ENCODE results near the gene CELF4. TPM values are rescaled to one million over a fixed set of nuclear protein-coding genes. Genes with fewer than 3 reads are reported as not detected.

Gene CELF4
- polyA plus RNA-seq, 4 donors = 3.2 to 7.8 (median 3.8) TPM; not detected in 1

- Histone ChIP-seq H3K36me3 (ENCODE audit: control insufficient read depth in 3 of 3, insufficient read depth in 2 of 3, low read depth in 1 of 3, low read length in 3 of 3) (no peaks in the 10 kb centered on the region), H3K4me3 (ENCODE audit: low read depth in 1 of 3, low read length in 3 of 3) (no peak overlapping the region), H3K27me3 (ENCODE audit: control insufficient read depth in 3 of 3, insufficient read depth in 3 of 3, low read length in 3 of 3) (peaks cover 0 to 19% (median 8%) of the 10 kb centered on the region in 3 donors), H3K27ac (ENCODE audit: low read depth in 1 of 3, low read length in 2 of 3) (no peak overlapping the region), H3K4me1 (ENCODE audit: control insufficient read depth in 3 of 3, insufficient read depth in 2 of 3, low read depth in 1 of 3, low read length in 2 of 3) (peaks cover 0 to 7% (median 0%) of the 10 kb centered on the region in 3 donors), H3K9me3 (ENCODE audit: control insufficient read depth in 2 of 2, insufficient read depth in 1 of 2, low read depth in 1 of 2, low read length in 1 of 2) (no peaks in the 10 kb centered on the region)
- FAIRE-seq (no peak), DNase-seq (no peak)
- WGBS, 3 donors = 57 to 70% (median 58%) methylated on average over 6 of the region's 6 CpGs
These were observed 84.1 kb downstream of the CELF4 start for GRCh38 chr18:37481491-37481890.

- H3K27ac ChIP-seq (ENCODE audit: low read depth in 1 of 3, low read length in 2 of 3) = no peak overlapping the region
- WGBS, 3 donors = 56 to 60% (median 58%) methylated on average over 4 of the region's 4 CpGs
- no peak for FAIRE-seq
These were observed 84.5 kb downstream of the CELF4 start for GRCh38 chr18:37481072-37481471.

GRCh38 chr18:37476611-37477295 lies 88.8 kb downstream of the CELF4 start:
- Histone ChIP-seq H3K36me3 (ENCODE audit: control insufficient read depth in 3 of 3, insufficient read depth in 2 of 3, low read depth in 1 of 3, low read length in 3 of 3) (no peaks in the 10 kb centered on the region), H3K9me3 (ENCODE audit: control insufficient read depth in 2 of 2, insufficient read depth in 1 of 2, low read depth in 1 of 2, low read length in 1 of 2) (no peaks in the 10 kb centered on the region), H3K27ac (ENCODE audit: low read depth in 1 of 3, low read length in 2 of 3) (no peak overlapping the region), H3K4me1 (ENCODE audit: control insufficient read depth in 3 of 3, insufficient read depth in 2 of 3, low read depth in 1 of 3, low read length in 2 of 3) (no peaks in the 10 kb centered on the region), H3K4me3 (ENCODE audit: low read depth in 1 of 3, low read length in 3 of 3) (no peak overlapping the region), H3K27me3 (ENCODE audit: control insufficient read depth in 3 of 3, insufficient read depth in 3 of 3, low read length in 3 of 3) (peaks cover 0 to 8% (median 0%) of the 10 kb centered on the region in 3 donors)
- FAIRE-seq (no peak), DNase-seq (no peak)
- WGBS, 3 donors = 63 to 69% (median 64%) methylated on average over 22 of the region's 22 CpGs

More at GRCh38 chr18:37481072-37481471, 84.5 kb downstream of the CELF4 start:
- peaks cover 0 to 5% (median 0%) of the 10 kb centered on the region in 3 donors for H3K4me1 ChIP-seq (ENCODE audit: control insufficient read depth in 3 of 3, insufficient read depth in 2 of 3, low read depth in 1 of 3, low read length in 2 of 3)
- no peak overlapping the region for H3K4me3 ChIP-seq (ENCODE audit: low read depth in 1 of 3, low read length in 3 of 3)
- H3K27me3 ChIP-seq (ENCODE audit: control insufficient read depth in 3 of 3, insufficient read depth in 3 of 3, low read length in 3 of 3) = peaks cover 0 to 14% (median 4%) of the 10 kb centered on the region in 3 donors
- no peak for DNase-seq
- no peaks in the 10 kb centered on the region for H3K36me3 ChIP-seq (ENCODE audit: control insufficient read depth in 3 of 3, insufficient read depth in 2 of 3, low read depth in 1 of 3, low read length in 3 of 3)
- H3K9me3 ChIP-seq (ENCODE audit: control insufficient read depth in 2 of 2, insufficient read depth in 1 of 2, low read depth in 1 of 2, low read length in 1 of 2) = no peaks in the 10 kb centered on the region

GRCh38 chr18:37476182-37476581 lies 89.4 kb downstream of the CELF4 start:
- FAIRE-seq = no peak
- H3K4me1 ChIP-seq (ENCODE audit: control insufficient read depth in 3 of 3, insufficient read depth in 2 of 3, low read depth in 1 of 3, low read length in 2 of 3) = no peaks in the 10 kb centered on the region
- no peaks in the 10 kb centered on the region for H3K9me3 ChIP-seq (ENCODE audit: control insufficient read depth in 2 of 2, insufficient read depth in 1 of 2, low read depth in 1 of 2, low read length in 1 of 2)
- no peak overlapping the region for H3K4me3 ChIP-seq (ENCODE audit: low read depth in 1 of 3, low read length in 3 of 3)
- peaks cover 0 to 8% (median 0%) of the 10 kb centered on the region in 3 donors for H3K27me3 ChIP-seq (ENCODE audit: control insufficient read depth in 3 of 3, insufficient read depth in 3 of 3, low read length in 3 of 3)
- no peak overlapping the region for H3K27ac ChIP-seq (ENCODE audit: low read depth in 1 of 3, low read length in 2 of 3)
- WGBS, 3 donors = 31 to 43% (median 35%) methylated on average over 6 of the region's 6 CpGs
- DNase-seq = peak; percentile 12 to 47
- H3K36me3 ChIP-seq (ENCODE audit: control insufficient read depth in 3 of 3, insufficient read depth in 2 of 3, low read depth in 1 of 3, low read length in 3 of 3) = no peaks in the 10 kb centered on the region

- DNase-seq (no peak), FAIRE-seq (no peak)
- 55 to 64% (median 56%) methylated on average over 8 of the region's 8 CpGs for WGBS, 3 donors
- Histone ChIP-seq H3K4me3 (ENCODE audit: low read depth in 1 of 3, low read length in 3 of 3) (no peak overlapping the region), H3K36me3 (ENCODE audit: control insufficient read depth in 3 of 3, insufficient read depth in 2 of 3, low read depth in 1 of 3, low read length in 3 of 3) (no peaks in the 10 kb centered on the region), H3K9me3 (ENCODE audit: control insufficient read depth in 2 of 2, insufficient read depth in 1 of 2, low read depth in 1 of 2, low read length in 1 of 2) (no peaks in the 10 kb centered on the region), H3K27me3 (ENCODE audit: control insufficient read depth in 3 of 3, insufficient read depth in 3 of 3, low read length in 3 of 3) (peaks cover 0 to 3% (median 0%) of the 10 kb centered on the region in 3 donors), H3K27ac (ENCODE audit: low read depth in 1 of 3, low read length in 2 of 3) (no peak overlapping the region), H3K4me1 (ENCODE audit: control insufficient read depth in 3 of 3, insufficient read depth in 2 of 3, low read depth in 1 of 3, low read length in 2 of 3) (no peaks in the 10 kb centered on the region)
These were observed 92.3 kb downstream of the CELF4 start for GRCh38 chr18:37473195-37473840.

- H3K4me1 ChIP-seq (ENCODE audit: control insufficient read depth in 3 of 3, insufficient read depth in 2 of 3, low read depth in 1 of 3, low read length in 2 of 3) = no peaks in the 10 kb centered on the region
- no peaks in the 10 kb centered on the region for H3K9me3 ChIP-seq (ENCODE audit: control insufficient read depth in 2 of 2, insufficient read depth in 1 of 2, low read depth in 1 of 2, low read length in 1 of 2)
- 59 to 63% (median 60%) methylated on average over 6 of the region's 6 CpGs for WGBS, 3 donors
- H3K27ac ChIP-seq (ENCODE audit: low read depth in 1 of 3, low read length in 2 of 3) = no peak overlapping the region
- H3K4me3 ChIP-seq (ENCODE audit: low read depth in 1 of 3, low read length in 3 of 3) = no peak overlapping the region
- FAIRE-seq = no peak
- no peaks in the 10 kb centered on the region for H3K36me3 ChIP-seq (ENCODE audit: control insufficient read depth in 3 of 3, insufficient read depth in 2 of 3, low read depth in 1 of 3, low read length in 3 of 3)
- peaks cover 0 to 3% (median 0%) of the 10 kb centered on the region in 3 donors for H3K27me3 ChIP-seq (ENCODE audit: control insufficient read depth in 3 of 3, insufficient read depth in 3 of 3, low read length in 3 of 3)
- no peak for DNase-seq
These were observed 94.0 kb downstream of the CELF4 start for GRCh38 chr18:37471637-37472036.

GRCh38 chr18:37470986-37471385 lies 94.6 kb downstream of the CELF4 start:
- no peaks in the 10 kb centered on the region for H3K36me3 ChIP-seq (ENCODE audit: control insufficient read depth in 3 of 3, insufficient read depth in 2 of 3, low read depth in 1 of 3, low read length in 3 of 3)
- no peak overlapping the region for H3K4me3 ChIP-seq (ENCODE audit: low read depth in 1 of 3, low read length in 3 of 3)
- H3K4me1 ChIP-seq (ENCODE audit: control insufficient read depth in 3 of 3, insufficient read depth in 2 of 3, low read depth in 1 of 3, low read length in 2 of 3) = no peaks in the 10 kb centered on the region
- H3K27ac ChIP-seq (ENCODE audit: low read depth in 1 of 3, low read length in 2 of 3) = no peak overlapping the region
- WGBS, 3 donors = 92 to 97% (median 92%) methylated on average over 2 of the region's 2 CpGs
- no peaks in the 10 kb centered on the region for H3K9me3 ChIP-seq (ENCODE audit: control insufficient read depth in 2 of 2, insufficient read depth in 1 of 2, low read depth in 1 of 2, low read length in 1 of 2)
- DNase-seq (no peak), FAIRE-seq (no peak)
- H3K27me3 ChIP-seq (ENCODE audit: control insufficient read depth in 3 of 3, insufficient read depth in 3 of 3, low read length in 3 of 3) = peaks cover 0 to 8% (median 0%) of the 10 kb centered on the region in 3 donors

GRCh38 chr18:37467002-37467662 lies 98.5 kb downstream of the CELF4 start:
- no peak overlapping the region for H3K27ac ChIP-seq (ENCODE audit: low read depth in 1 of 3, low read length in 2 of 3)
- peaks cover 0 to 5% (median 0%) of the 10 kb centered on the region in 3 donors for H3K4me1 ChIP-seq (ENCODE audit: control insufficient read depth in 3 of 3, insufficient read depth in 2 of 3, low read depth in 1 of 3, low read length in 2 of 3)
- FAIRE-seq (no peak), DNase-seq (no peak)
- peaks cover 0 to 6% (median 0%) of the 10 kb centered on the region in 3 donors for H3K27me3 ChIP-seq (ENCODE audit: control insufficient read depth in 3 of 3, insufficient read depth in 3 of 3, low read length in 3 of 3)
- 70 to 77% (median 71%) methylated on average over 8 of the region's 8 CpGs for WGBS, 3 donors
- H3K36me3 ChIP-seq (ENCODE audit: control insufficient read depth in 3 of 3, insufficient read depth in 2 of 3, low read depth in 1 of 3, low read length in 3 of 3) = no peaks in the 10 kb centered on the region
- no peaks in the 10 kb centered on the region for H3K9me3 ChIP-seq (ENCODE audit: control insufficient read depth in 2 of 2, insufficient read depth in 1 of 2, low read depth in 1 of 2, low read length in 1 of 2)
- H3K4me3 ChIP-seq (ENCODE audit: low read depth in 1 of 3, low read length in 3 of 3) = no peak overlapping the region
